Lung (tissue), 12 donors: ENCODE data around the gene TRPM3. TPM values are rescaled to one million over a fixed set of nuclear protein-coding genes. Genes with fewer than 3 reads are reported as not detected.

Source experiments
- ATAC-seq: fragments of 200-7000 bp; cut with Tn5 transposase; one replicate; pipeline ENCODE4 v1.9.1; 2020; ENCODE audit warnings: moderate number of reproducible peaks; ENCODE audit not compliant: insufficient read depth, low FRiP score
- DNase-seq, 3 donors: peaks; one replicate each; pipeline ENCODE4 v3.0.0-alpha.2; 2013 to 2017
- H3K27ac ChIP-seq, 2 donors: one replicate each; pipeline ENCODE4 v1.5.1; 2013; ENCODE audit warnings: mild to moderate bottlenecking in 2 of 2, moderate library complexity in 2 of 2, control low read depth in 1 of 2, inconsistent platforms in 1 of 2, low read depth in 1 of 2, low read length in 1 of 2
- H3K27me3 ChIP-seq, 3 donors: one replicate each; pipeline ENCODE4 v1.5.1; 2013; ENCODE audit warnings: low read length in 2 of 3; ENCODE audit not compliant: control insufficient read depth in 3 of 3, insufficient read depth in 3 of 3
- H3K36me3 ChIP-seq, 4 donors: one replicate each; pipeline ENCODE4 v1.5.1; 2013; ENCODE audit warnings: low read length in 4 of 4, mild to moderate bottlenecking in 1 of 4, moderate library complexity in 1 of 4; ENCODE audit not compliant: control insufficient read depth in 4 of 4, insufficient read depth in 4 of 4
- H3K4me1 ChIP-seq, 5 donors: one replicate each; pipeline ENCODE4 v1.5.1; 2013; ENCODE audit warnings: low read length in 5 of 5, mild to moderate bottlenecking in 2 of 5, moderate library complexity in 1 of 5; ENCODE audit not compliant: control insufficient read depth in 5 of 5, insufficient read depth in 5 of 5
- H3K4me3 ChIP-seq: one replicate; pipeline ENCODE4 v1.5.1; 2013; ENCODE audit warnings: mild to moderate bottlenecking, control low read depth, moderate library complexity
- H3K9ac ChIP-seq, 2 donors: one replicate each; pipeline ENCODE4 v1.5.1; 2013; ENCODE audit warnings: low read length in 2 of 2, control low read depth in 1 of 2; ENCODE audit not compliant: insufficient read depth in 1 of 2
- H3K9me3 ChIP-seq, 4 donors: one replicate each; pipeline ENCODE4 v1.5.1; 2013; ENCODE audit warnings: low read length in 3 of 4, mild to moderate bottlenecking in 1 of 4, moderate library complexity in 1 of 4; ENCODE audit not compliant: control insufficient read depth in 4 of 4, insufficient read depth in 3 of 4
- WGBS, 2 donors: extraction: QIAGEN DNeasy Blood & Tissue Kit; methylation state at CpG; one replicate each; pipeline ENCODE4 v1.1.7; 2013; 5-methylcytosine and 5-hydroxymethylcytosine counted together
- polyA plus RNA-seq, 2 donors: library from polyadenylated mRNA; stranded (reverse); fragments of 200-250 nt; gene quantifications; one replicate each; pipeline ENCODE4 v1.2.1, GENCODE V29; 2013
- total RNA-seq, 2 donors: library from RNA; depleted of rRNA in 1 of 2; stranded (reverse); fragments of >200 nt in 1 of 2; gene quantifications; one replicate each; pipeline ENCODE4 v1.2.1, GENCODE V29; 2014 to 2021
- TF ChIP-seq, protein P1 (sequence below): IDR thresholded peaks from 2 replicates; pipeline ENCODE4 v1.5.1; 2012; ENCODE audit warnings: mild to moderate bottlenecking; ENCODE audit errors: control extremely low read depth, extremely low read depth
- donor health status: control.
- donor health status: control.
- donor health status: Bipolar disorder and iron deficiency.
- donor health status: healthy.
- donor health status: DM: yes; HTN: yes; CAD: no.

The TRPM3 gene
- total and polyA plus RNA-seq, 4 donors = 0.02 to 1.4 (median 0.49) TPM; not detected in 1

DNA sequence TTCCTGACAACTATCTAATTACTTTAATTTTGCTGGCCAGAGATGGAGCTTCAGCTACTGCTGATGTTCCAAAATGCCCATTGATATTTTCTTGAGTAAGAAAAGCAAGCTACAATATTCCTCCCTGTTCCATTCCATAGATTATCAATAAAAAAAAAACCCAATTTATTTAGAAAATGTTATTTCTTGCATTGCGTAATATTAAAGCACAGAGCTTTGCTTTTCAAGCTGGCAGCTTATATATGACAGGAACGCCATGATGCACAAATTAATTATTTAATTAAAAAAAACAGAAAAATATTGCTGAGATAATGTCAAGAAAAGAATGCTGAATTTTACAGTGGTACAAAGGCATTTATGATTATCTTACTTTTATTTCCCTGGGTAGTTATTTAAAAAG is 47.9 kb downstream of the TRPM3 start:
- Histone ChIP-seq H3K36me3 (no peaks in the 10 kb centered on the region), H3K9me3 (no peaks in the 10 kb centered on the region), H3K4me3 (no peak overlapping the region), H3K27me3 (no peaks in the 10 kb centered on the region), H3K9ac (no peak overlapping the region), H3K27ac (no peak overlapping the region), H3K4me1 (no peaks in the 10 kb centered on the region)
- DNase-seq (no peak), ATAC-seq (no peak)
- TF ChIP-seq, protein P1, sequence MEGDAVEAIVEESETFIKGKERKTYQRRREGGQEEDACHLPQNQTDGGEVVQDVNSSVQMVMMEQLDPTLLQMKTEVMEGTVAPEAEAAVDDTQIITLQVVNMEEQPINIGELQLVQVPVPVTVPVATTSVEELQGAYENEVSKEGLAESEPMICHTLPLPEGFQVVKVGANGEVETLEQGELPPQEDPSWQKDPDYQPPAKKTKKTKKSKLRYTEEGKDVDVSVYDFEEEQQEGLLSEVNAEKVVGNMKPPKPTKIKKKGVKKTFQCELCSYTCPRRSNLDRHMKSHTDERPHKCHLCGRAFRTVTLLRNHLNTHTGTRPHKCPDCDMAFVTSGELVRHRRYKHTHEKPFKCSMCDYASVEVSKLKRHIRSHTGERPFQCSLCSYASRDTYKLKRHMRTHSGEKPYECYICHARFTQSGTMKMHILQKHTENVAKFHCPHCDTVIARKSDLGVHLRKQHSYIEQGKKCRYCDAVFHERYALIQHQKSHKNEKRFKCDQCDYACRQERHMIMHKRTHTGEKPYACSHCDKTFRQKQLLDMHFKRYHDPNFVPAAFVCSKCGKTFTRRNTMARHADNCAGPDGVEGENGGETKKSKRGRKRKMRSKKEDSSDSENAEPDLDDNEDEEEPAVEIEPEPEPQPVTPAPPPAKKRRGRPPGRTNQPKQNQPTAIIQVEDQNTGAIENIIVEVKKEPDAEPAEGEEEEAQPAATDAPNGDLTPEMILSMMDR = no peak
- WGBS, 2 donors = 93 to 96% methylated on average over 2 of the region's 2 CpGs

DNA sequence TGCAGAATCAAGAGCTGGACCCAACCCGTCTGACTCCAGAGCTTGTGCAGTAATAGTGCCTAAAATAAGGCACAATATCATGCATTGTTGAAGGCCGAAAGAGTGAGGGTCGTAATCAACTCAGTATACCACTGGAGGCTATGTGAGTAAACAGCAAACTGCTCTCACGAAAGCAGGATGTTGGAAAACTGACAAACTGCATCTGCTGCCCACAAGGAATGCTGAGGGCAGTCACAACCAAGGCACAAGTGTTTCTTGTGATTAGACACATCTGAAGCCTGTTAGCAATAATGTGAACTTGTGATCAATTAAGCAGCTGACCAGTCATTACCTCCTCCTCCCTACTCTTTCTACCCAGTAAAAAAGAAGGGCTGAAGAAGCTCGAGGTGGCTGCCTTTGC is 48.8 kb downstream of the TRPM3 start:
- WGBS, 2 donors = 79 to 84% methylated on average over 5 of the region's 5 CpGs
- DNase-seq (no peak), ATAC-seq (no peak)
- Histone ChIP-seq H3K27ac (no peak overlapping the region), H3K9ac (no peak overlapping the region), H3K27me3 (no peaks in the 10 kb centered on the region), H3K4me1 (no peaks in the 10 kb centered on the region), H3K4me3 (no peak overlapping the region), H3K36me3 (no peaks in the 10 kb centered on the region), H3K9me3 (no peaks in the 10 kb centered on the region)
- TF ChIP-seq, protein P1 = no peak

GRCh38 chr9:71071633-71072032 is 49.8 kb downstream of the TRPM3 start:
- WGBS, 2 donors = 69 to 88% methylated on average over 1 of the region's 1 CpG
- Histone ChIP-seq H3K9me3 (no peaks in the 10 kb centered on the region), H3K36me3 (no peaks in the 10 kb centered on the region), H3K4me1 (no peaks in the 10 kb centered on the region), H3K27me3 (no peaks in the 10 kb centered on the region), H3K27ac (no peak overlapping the region), H3K9ac (no peak overlapping the region), H3K4me3 (no peak overlapping the region)
- no peak for DNase-seq
- no peak for ATAC-seq
- TF ChIP-seq, protein P1 = no peak

DNA sequence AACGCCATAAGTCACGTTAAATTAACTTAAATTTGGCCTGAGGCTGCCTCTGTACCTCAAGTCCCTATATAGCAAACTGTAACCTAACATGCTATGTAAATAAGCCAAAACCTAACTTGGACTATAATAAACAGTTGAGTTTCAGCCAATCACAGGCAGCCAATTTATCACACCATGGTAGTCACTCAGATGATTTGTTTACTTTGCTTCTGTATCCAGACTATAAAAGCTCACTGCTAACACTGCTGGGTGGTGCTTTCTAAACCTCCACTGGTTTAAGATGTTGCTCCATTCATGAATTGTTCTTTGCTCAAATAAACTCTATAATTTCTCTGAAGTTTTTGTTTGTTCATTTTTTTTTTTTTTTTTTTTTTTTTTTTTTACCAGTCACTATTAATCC is 62.8 kb downstream of the TRPM3 start:
- WGBS, 2 donors = 88 to 94% methylated on average over 2 of the region's 2 CpGs
- Histone ChIP-seq H3K4me1 (no peaks in the 10 kb centered on the region), H3K27me3 (no peaks in the 10 kb centered on the region), H3K27ac (no peak overlapping the region), H3K9me3 (no peaks in the 10 kb centered on the region), H3K9ac (no peak overlapping the region), H3K4me3 (no peak overlapping the region), H3K36me3 (no peaks in the 10 kb centered on the region)
- no peak for ATAC-seq
- DNase-seq = no peak
- TF ChIP-seq, protein P1 = no peak
